Measurements from ENCODE around the gene CRYBG1. TPM values are rescaled to one million over a fixed set of nuclear protein-coding genes. Genes with fewer than 3 reads are reported as not detected.

CRYBG1 gene
- total RNA-seq, 1 donor from 2014 or later, result 0.06 TPM

DNA sequence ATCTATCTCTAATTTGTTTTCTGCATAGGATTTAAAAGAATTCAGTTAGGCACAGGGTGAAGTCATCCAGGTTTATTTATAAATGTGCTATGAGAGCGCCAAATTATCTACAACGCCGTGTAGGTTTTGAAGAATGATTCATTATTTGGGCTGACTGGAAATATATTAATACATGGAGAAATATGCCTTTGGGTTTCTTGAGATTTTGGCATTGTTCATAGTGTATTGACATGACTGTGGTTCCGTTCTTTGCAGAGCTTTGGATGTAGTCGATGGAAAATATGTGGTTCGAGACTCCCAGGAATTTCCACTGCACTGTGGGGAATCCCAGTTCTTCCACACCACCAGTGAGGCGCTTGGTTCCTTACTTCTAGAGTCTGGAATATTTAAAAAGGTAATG, 90.9 kb downstream of the CRYBG1 start:
- H3K27me3 Mint-ChIP-seq (ENCODE audit: insufficient read depth, low read depth), result peaks cover 5% of the 10 kb centered on the region
- Histone ChIP-seq H3F3A (ENCODE audit: low read depth) (peaks cover 6% of the 10 kb centered on the region), H3K79me2 (ENCODE audit: low read depth) (no peaks in the 10 kb centered on the region), H3K4me2 (no peak overlapping the region), H3K9ac (no peak overlapping the region), H3K4me1 (no peaks in the 10 kb centered on the region), H3K27me3 (no peaks in the 10 kb centered on the region), H3K36me3 (no peaks in the 10 kb centered on the region), H3K27ac (no peak overlapping the region), H4K20me1 (ENCODE audit: low read depth) (no peaks in the 10 kb centered on the region), H3K9me3 (ENCODE audit: low read depth) (no peaks in the 10 kb centered on the region), H2AFZ (replicated peaks) (no peak overlapping the region), H3K4me3 (no peak overlapping the region)
- no peaks in the 10 kb centered on the region for H3K36me3 Mint-ChIP-seq
- H3K4me3 Mint-ChIP-seq, result no peak overlapping the region
- TF ChIP-seq EZH2 (IDR thresholded peaks at IDR 0.05), result no peak
- TF ChIP-seq EZH2phosphoT487 (IDR thresholded peaks at IDR 0.05), result no peak
- TF ChIP-seq, protein P1, sequence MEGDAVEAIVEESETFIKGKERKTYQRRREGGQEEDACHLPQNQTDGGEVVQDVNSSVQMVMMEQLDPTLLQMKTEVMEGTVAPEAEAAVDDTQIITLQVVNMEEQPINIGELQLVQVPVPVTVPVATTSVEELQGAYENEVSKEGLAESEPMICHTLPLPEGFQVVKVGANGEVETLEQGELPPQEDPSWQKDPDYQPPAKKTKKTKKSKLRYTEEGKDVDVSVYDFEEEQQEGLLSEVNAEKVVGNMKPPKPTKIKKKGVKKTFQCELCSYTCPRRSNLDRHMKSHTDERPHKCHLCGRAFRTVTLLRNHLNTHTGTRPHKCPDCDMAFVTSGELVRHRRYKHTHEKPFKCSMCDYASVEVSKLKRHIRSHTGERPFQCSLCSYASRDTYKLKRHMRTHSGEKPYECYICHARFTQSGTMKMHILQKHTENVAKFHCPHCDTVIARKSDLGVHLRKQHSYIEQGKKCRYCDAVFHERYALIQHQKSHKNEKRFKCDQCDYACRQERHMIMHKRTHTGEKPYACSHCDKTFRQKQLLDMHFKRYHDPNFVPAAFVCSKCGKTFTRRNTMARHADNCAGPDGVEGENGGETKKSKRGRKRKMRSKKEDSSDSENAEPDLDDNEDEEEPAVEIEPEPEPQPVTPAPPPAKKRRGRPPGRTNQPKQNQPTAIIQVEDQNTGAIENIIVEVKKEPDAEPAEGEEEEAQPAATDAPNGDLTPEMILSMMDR (IDR thresholded peaks at IDR 0.05), result no peak
- DNase-seq (ENCODE audit: low spot score), result no peak
- no peaks in the 10 kb centered on the region for H3K4me1 Mint-ChIP-seq
- H3K9me3 Mint-ChIP-seq, result no peaks in the 10 kb centered on the region
- no peak overlapping the region for H3K27ac Mint-ChIP-seq

GRCh38 chr6:106452628-106453027, 92.1 kb downstream of the CRYBG1 start:
- no peaks in the 10 kb centered on the region for H3K9me3 ChIP-seq (ENCODE audit: low read depth)
- TF ChIP-seq EZH2phosphoT487 (IDR thresholded peaks at IDR 0.05) (no peak), EZH2 (IDR thresholded peaks at IDR 0.05) (no peak)
- TF ChIP-seq, protein P1 (IDR thresholded peaks at IDR 0.05), result no peak
- DNase-seq (ENCODE audit: low spot score), result no peak

DNA sequence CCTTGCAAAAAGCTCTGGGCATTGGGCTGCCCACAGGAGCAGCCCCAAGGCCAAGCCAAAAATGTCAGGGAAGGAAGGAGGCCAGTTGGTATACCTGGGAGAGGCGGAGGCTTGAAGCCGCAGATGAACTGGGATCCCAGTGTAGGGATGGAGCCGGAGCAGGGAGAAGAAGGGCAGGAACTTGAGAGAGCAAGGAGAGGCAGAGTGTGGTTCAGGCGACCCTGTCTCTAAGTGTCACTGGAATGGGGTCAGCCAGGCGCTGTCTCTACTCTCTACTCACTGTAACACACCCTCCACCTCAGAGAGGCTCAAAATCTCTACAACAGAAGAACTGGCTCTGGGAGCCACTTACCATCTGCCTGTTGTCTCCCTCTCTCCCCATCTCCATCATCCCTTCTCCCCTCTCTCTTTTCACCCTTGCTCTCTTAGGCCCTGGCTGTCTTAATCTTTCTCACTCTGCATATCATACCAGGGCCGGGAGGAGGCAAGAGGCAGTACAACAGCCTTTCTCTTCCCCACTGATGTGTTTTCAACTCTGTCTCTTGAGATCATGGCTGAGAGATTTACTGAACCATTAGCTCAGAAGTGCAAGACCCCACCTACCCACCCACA, 93.3 kb downstream of the CRYBG1 start:
- H3K4me2 ChIP-seq, result no peak overlapping the region

More at GRCh38 chr6:106452628-106453027, 92.1 kb downstream of the CRYBG1 start:
- Mint-ChIP-seq H3K4me1 (no peaks in the 10 kb centered on the region), H3K27ac (no peak overlapping the region), H3K4me3 (no peak overlapping the region), H3K9me3 (no peaks in the 10 kb centered on the region), H3K36me3 (no peaks in the 10 kb centered on the region), H3K27me3 (ENCODE audit: insufficient read depth, low read depth) (peaks cover 5% of the 10 kb centered on the region)
- no peaks in the 10 kb centered on the region for H3K36me3 ChIP-seq
- H3K4me3 ChIP-seq, result no peak overlapping the region
- H2AFZ ChIP-seq (replicated peaks), result no peak overlapping the region
- no peak overlapping the region for H3K9ac ChIP-seq
- H3F3A ChIP-seq (ENCODE audit: low read depth), result peaks cover 6% of the 10 kb centered on the region
- no peak overlapping the region for H3K27ac ChIP-seq
- no peaks in the 10 kb centered on the region for H3K79me2 ChIP-seq (ENCODE audit: low read depth)
- no peaks in the 10 kb centered on the region for H4K20me1 ChIP-seq (ENCODE audit: low read depth)
- H3K4me1 ChIP-seq, result no peaks in the 10 kb centered on the region
- no peaks in the 10 kb centered on the region for H3K27me3 ChIP-seq
- H3K4me2 ChIP-seq, result no peak overlapping the region

More for the DNA sequence above, 93.3 kb downstream of the CRYBG1 start:
- TF ChIP-seq, protein P1 (IDR thresholded peaks at IDR 0.05), result no peak
- TF ChIP-seq EZH2phosphoT487 (IDR thresholded peaks at IDR 0.05), result no peak
- TF ChIP-seq EZH2 (IDR thresholded peaks at IDR 0.05), result no peak
- no peak for DNase-seq (ENCODE audit: low spot score)
- H4K20me1 ChIP-seq (ENCODE audit: low read depth), result no peaks in the 10 kb centered on the region
- H3K4me3 ChIP-seq, result no peak overlapping the region
- peak overlapping the region; percentile 97 for H2AFZ ChIP-seq (replicated peaks)
- H3K79me2 ChIP-seq (ENCODE audit: low read depth), result no peaks in the 10 kb centered on the region
- H3K27me3 ChIP-seq, result no peaks in the 10 kb centered on the region
- Mint-ChIP-seq H3K36me3 (no peaks in the 10 kb centered on the region), H3K27ac (no peak overlapping the region), H3K9me3 (no peaks in the 10 kb centered on the region), H3K4me1 (no peaks in the 10 kb centered on the region), H3K4me3 (no peak overlapping the region), H3K27me3 (ENCODE audit: insufficient read depth, low read depth) (peaks cover 2% of the 10 kb centered on the region)
- H3K36me3 ChIP-seq, result no peaks in the 10 kb centered on the region
- H3K27ac ChIP-seq, result no peak overlapping the region
- H3K4me1 ChIP-seq, result no peaks in the 10 kb centered on the region
- H3K9me3 ChIP-seq (ENCODE audit: low read depth), result no peaks in the 10 kb centered on the region
- no peak overlapping the region for H3K9ac ChIP-seq
- H3F3A ChIP-seq (ENCODE audit: low read depth), result peaks cover 6% of the 10 kb centered on the region

All from neural progenitor cell (in vitro differentiated cells).